Tibial nerve (tissue), 4 donors: ENCODE measurements around the gene ZC2HC1C.

Experiments
- CTCF ChIP-seq, 5 experiments: fragments of 200-600 bp in 3 of 5; fragments of 450-650 bp in 2 of 5; sonication (generic) in 3 of 5; IDR thresholded peaks; one replicate each; pipeline ENCODE4 v1.5.1; 2016 to 2019; ENCODE audit warnings: antibody characterized with exemption in 5 of 5, mild to moderate bottlenecking in 3 of 5, moderate library complexity in 2 of 5
- EP300 ChIP-seq, 2 donors: sonication (generic); formaldehyde crosslinking; IDR thresholded peaks; one replicate each; pipeline ENCODE4 v1.6.1; 2017; ENCODE audit warnings: antibody characterized with exemption in 2 of 2, mild to moderate bottlenecking in 1 of 2
- POLR2A ChIP-seq, 2 donors: fragments of 450-650 bp; IDR thresholded peaks; one replicate each; pipeline ENCODE4 v1.6.1; 2017; ENCODE audit warnings: antibody characterized with exemption in 2 of 2, mild to moderate bottlenecking in 2 of 2, moderate library complexity in 2 of 2

- TF ChIP-seq POLR2A (IDR thresholded peaks at IDR 0.05) (no peak), CTCF (IDR thresholded peaks at IDR 0.05) (no peak), EP300 (IDR thresholded peaks at IDR 0.05) (no peak)
Observed at GRCh38 chr14:75077794-75078193, 8.4 kb downstream of the ZC2HC1C start.
